GM12878 (cell line): Measurements from ENCODE around the gene HMOX2. TPM values are rescaled to one million over a fixed set of nuclear protein-coding genes. Genes with fewer than 3 reads are reported as not detected.

ENCODE experiments used
- ATAC-seq: fragments of 200-7000 bp; cut with Tn5 transposase; 3 replicates; pipeline ENCODE4 v1.9.1; 2020; ENCODE audit warnings: mild to moderate bottlenecking, moderate library complexity
- BruUV-seq: library from RNA; stranded (reverse); fragments of 400-500 nt; replicated peaks from 2 replicates; lab custom pipeline; 2021; lab: Mats Ljungman, UMichigan
- CTCF ChIA-PET: fragments of 300-600 bp; sonication (Branson Sonifier 250); formaldehyde crosslinking; extraction: SDS; loops from one replicate; lab custom pipeline; 2021; ENCODE audit warnings: inconsistent platforms; lab: Yijun Ruan, JAX
- POLR2A ChIA-PET: fragments of 350-600 bp; formaldehyde crosslinking; extraction: SDS; loops from one replicate; lab custom pipeline; 2021; ENCODE audit warnings: inconsistent platforms; lab: Charles Lee
- RAD21 ChIA-PET: fragments of 300-600 bp; sonication (Branson Sonifier 250); formaldehyde crosslinking; loops from one replicate; lab custom pipeline; 2023; ENCODE audit warnings: antibody characterized with exemption; ENCODE audit not compliant: unreplicated experiment; lab: Charles Lee
- SMC1A ChIA-PET: fragments of 300-600 bp; sonication (Branson Sonifier 250); formaldehyde crosslinking; loops from one replicate; lab custom pipeline; 2023; ENCODE audit not compliant: unreplicated experiment, uncharacterized antibody; lab: Charles Lee
- DNase-seq: peaks from one replicate; pipeline ENCODE4 v3.0.0-alpha.2; 2011; ENCODE audit warnings: low read depth, low spot score
- FAIRE-seq: peaks from 3 replicates; lab custom pipeline; 2011; peaks lifted over from hg19 to GRCh38; lab: Jason Lieb, UNC
- H2AFZ ChIP-seq: 2 replicates; pipeline ENCODE4 v1.6.0; 2011; ENCODE audit warnings: low read depth, low read length, control low read depth; ENCODE audit not compliant: control insufficient read depth
- H3K27ac ChIP-seq: 2 replicates; pipeline ENCODE4 v1.5.1; 2011; ENCODE audit warnings: control low read depth; ENCODE audit not compliant: control insufficient read depth, insufficient read depth
- H3K27me3 ChIP-seq, 2 experiments: replicated peaks in 1 of 2; 2 replicates each; pipeline versions ENCODE4 v1.6.0 to v1.6.1; 2011; ENCODE audit warnings: low read length in 1 of 2; ENCODE audit not compliant: control insufficient read depth in 2 of 2, insufficient read depth in 2 of 2
- H3K36me3 ChIP-seq, 2 experiments: 2 replicates each; pipeline ENCODE4 v1.5.1; 2011; ENCODE audit warnings: low read length in 1 of 2; ENCODE audit not compliant: control insufficient read depth in 2 of 2, insufficient read depth in 2 of 2
- H3K4me1 ChIP-seq: 2 replicates; pipeline ENCODE4 v1.6.1; 2011; ENCODE audit warnings: mild to moderate bottlenecking, low read length, moderate library complexity, mixed read lengths; ENCODE audit not compliant: control insufficient read depth, insufficient read depth
- H3K4me2 ChIP-seq: 2 replicates; pipeline ENCODE4 v1.6.0; 2011; ENCODE audit warnings: control low read depth; ENCODE audit not compliant: control insufficient read depth, insufficient read depth
- H3K4me3 ChIP-seq: fragments of 200-600 bp; sonication (generic); 2 replicates; pipeline ENCODE4 v1.5.1; 2016
- H3K79me2 ChIP-seq: 2 replicates; pipeline ENCODE4 v1.6.0; 2011; ENCODE audit warnings: low read length; ENCODE audit not compliant: control insufficient read depth, insufficient read depth
- H3K9ac ChIP-seq: 2 replicates; pipeline ENCODE4 v1.8.0; 2011; ENCODE audit warnings: low read length, control low read depth, mixed read lengths; ENCODE audit not compliant: control insufficient read depth, insufficient read depth
- H3K9me3 ChIP-seq: replicated peaks from 3 replicates; pipeline ENCODE4 v1.5.1; 2011; ENCODE audit warnings: mild to moderate bottlenecking, low read length; ENCODE audit not compliant: control insufficient read depth, insufficient read depth
- H4K20me1 ChIP-seq: 2 replicates; pipeline ENCODE4 v1.6.0; 2011; ENCODE audit not compliant: control insufficient read depth, insufficient read depth
- BCLAF1 ChIP-seq: fragments of 450-650 bp; IDR thresholded peaks from 2 replicates; pipeline ENCODE4 v1.6.1; 2017; ENCODE audit warnings: antibody characterized with exemption, mild to moderate bottlenecking, moderate library complexity
- DPF2 ChIP-seq: fragments of 450-650 bp; IDR thresholded peaks from 2 replicates; pipeline ENCODE4 v1.6.1; 2017; ENCODE audit warnings: mild to moderate bottlenecking
- HSF1 ChIP-seq: fragments of 150-350 bp; IDR thresholded peaks from 2 replicates; pipeline ENCODE4 v1.6.1; 2014; ENCODE audit warnings: mild to moderate bottlenecking, low read depth, low read length
- MTA3 ChIP-seq: IDR thresholded peaks from 2 replicates; pipeline ENCODE4 v1.6.1; 2012; ENCODE audit warnings: low read length, inconsistent platforms, borderline replicate concordance
- PAX5 ChIP-seq: IDR thresholded peaks from 2 replicates; pipeline ENCODE4 v1.6.1; 2011; ENCODE audit warnings: low read depth, low read length, borderline replicate concordance
- PKNOX1 ChIP-seq: fragments of 450-650 bp; IDR thresholded peaks from 2 replicates; pipeline ENCODE4 v1.6.1; 2016; ENCODE audit warnings: mild to moderate bottlenecking
- POLR2A ChIP-seq: IDR thresholded peaks from 2 replicates; pipeline ENCODE4 v1.6.1; 2011; ENCODE audit warnings: low read depth, mild to moderate bottlenecking, low read length
- POLR2AphosphoS2 ChIP-seq: IDR thresholded peaks from 2 replicates; pipeline ENCODE4 v1.6.1; 2011; ENCODE audit warnings: low read depth, mild to moderate bottlenecking, low read length, improper control_type of control experiment, moderate library complexity
- SKIL ChIP-seq: fragments of 450-650 bp; IDR thresholded peaks from 2 replicates; pipeline ENCODE4 v1.6.1; 2017; ENCODE audit warnings: mild to moderate bottlenecking, low read depth, inconsistent platforms; ENCODE audit not compliant: poor library complexity, severe bottlenecking
- SUZ12 ChIP-seq: fragments of 200-600 bp; sonication (generic); IDR thresholded peaks from one replicate; pipeline ENCODE4 v1.6.1; 2018; ENCODE audit warnings: antibody characterized with exemption, mild to moderate bottlenecking; ENCODE audit not compliant: unreplicated experiment
- TAF1 ChIP-seq: IDR thresholded peaks from 2 replicates; pipeline ENCODE4 v1.6.1; 2011; ENCODE audit warnings: mild to moderate bottlenecking, low read depth, low read length, borderline replicate concordance
- USF1 ChIP-seq: IDR thresholded peaks from 2 replicates; pipeline ENCODE4 v1.6.1; 2011; ENCODE audit warnings: borderline replicate concordance, low read depth, mild to moderate bottlenecking, moderate library complexity, mixed read lengths, low read length; ENCODE audit not compliant: insufficient read depth; ENCODE audit errors: extremely low read length
- WGBS: methylation state at CpG from one replicate; pipeline ENCODE4 v1.1.6; 2016; ENCODE audit warnings: low lambda C conversion rate; ENCODE audit not compliant: insufficient replicate concordance, insufficient coverage; ENCODE audit errors: missing lambda C conversion rate; 5-methylcytosine and 5-hydroxymethylcytosine counted together
- in situ Hi-C: fragments of 300-500 bp; cut with MboI; formaldehyde crosslinking; loops from 9 replicates; pipeline ENCODE4 v1.14.3; 2018; ENCODE audit warnings: mixed read lengths
- intact Hi-C: fragments of 100-400 bp; cut with micrococcal nuclease; formaldehyde crosslinking; loops from one replicate; pipeline ENCODE4 v1.14.2; 2022; ENCODE audit not compliant: unreplicated experiment
- polyA plus RNA-seq, 11 experiments: library from polyadenylated mRNA; depleted of rRNA in 4 of 11; unstranded in 6 of 11; stranded (reverse) in 5 of 11; fragments of >200 nt; fragmentation: Nextera tagmentation in 4 of 11; fragmentation: Illumina TruSeq in 1 of 11; extraction: Ambion mirVana in 4 of 11; extraction: Trizol in 1 of 11; gene quantifications; 1 replicate in 1 of 11; 2 replicates in 10 of 11; pipeline versions ENCODE4 v1.2.1 to v1.2.3, GENCODE V29; 2011 to 2016; ENCODE audit warnings: inconsistent platforms in 2 of 11, missing spikeins in 2 of 11, low read depth in 1 of 11
- total RNA-seq, 4 experiments: library from RNA; depleted of rRNA in 3 of 4; stranded (reverse); fragments of >200 nt in 3 of 4; fragmentation: Illumina TruSeq in 1 of 4; extraction: Trizol in 1 of 4; gene quantifications; 2 replicates each; pipeline versions ENCODE4 v1.2.1 to v1.2.3, GENCODE V29; 2013 to 2021

The HMOX2 gene
- total and polyA plus RNA-seq, 10 of the 15 experiments (the other 5 are each of a cell fraction or from before 2014, with no cell fraction given), result 26.4 to 111 (median 57.8) TPM

GRCh38 chr16:4538350-4539235, 62.4 kb downstream of the HMOX2 start, which contains the start of gene CDIP1:
Gene CDIP1, minus strand, starts transcription at chr16:4538773. Its CDS starts 24,643 bp downstream, at chr16:4514130.
- BruUV-seq, result no TSS peak
- Histone ChIP-seq H3K9ac (peak within 1 kb of the TSS; percentile 60), H3K4me1 (peaks cover 11% of the 10 kb centered on the region), H3K4me2 (peak within 1 kb of the TSS; percentile 36), H3K9me3 (peaks cover 12% of the 10 kb centered on the region), H2AFZ (peak within 1 kb of the TSS; percentile 91), H3K4me3 (peak within 1 kb of the TSS; percentile 70), H3K36me3 (no peaks in the 10 kb centered on the region), H4K20me1 (no peaks in the 10 kb centered on the region), H3K27ac (peak within 1 kb of the TSS; percentile 13; the same call in 1 of the 2 replicates), H3K27me3 (no peaks in the 10 kb centered on the region; a peak in 1 of 4 replicates), H3K79me2 (peaks cover 18% of the 10 kb centered on the region)
- FAIRE-seq (peak; percentile 94), DNase-seq (peak; percentile 82), ATAC-seq (peak; percentile 92)
- WGBS, result 25% methylated on average over 40 of the region's 67 CpGs
- RAD21 ChIA-PET, result interaction anchor here (0.5 to 1.2 kb wide), 5 partner anchors 10 to 81 kb away, joined by 3 to 5 read pairs (median 3); no protein-coding TSS in a partner anchor
- SMC1A ChIA-PET, result interaction anchor here (1.0 to 1.7 kb wide), 3 partner anchors 10 to 78 kb away, joined by 3 to 8 read pairs (median 5); no protein-coding TSS in a partner anchor
- in situ Hi-C loops (loop anchor here (10.0 kb wide), 1 partner anchor 56 kb away; no protein-coding TSS in a partner anchor), intact Hi-C loops (no loop called here)
- CTCF ChIA-PET, result interaction anchor here (1.2 to 2.7 kb wide), 6 partner anchors 10 to 86 kb away, joined by 5 to 8 read pairs (median 7); partner anchors contain the start of gene MGRN1
- POLR2A ChIA-PET, result interaction anchor here (0.6 to 1.7 kb wide), 3 partner anchors 14 to 78 kb away, joined by 3 to 9 read pairs (median 4); no protein-coding TSS in a partner anchor
- TF ChIP-seq BCLAF1 (no peak), SKIL (no peak), SUZ12 (no peak), PKNOX1 (peak; percentile 40; the same call in 1 of the 2 replicates), USF1 (peak; percentile 99), DPF2 (peak; percentile 67; the same call in 1 of the 2 replicates), HSF1 (no peak), TAF1 (peak; percentile 51; the same call in 1 of the 2 replicates), POLR2AphosphoS2 (peak; percentile 79; the same call in 1 of the 2 replicates), PAX5 (peak; percentile 59; the same call in 1 of the 2 replicates), MTA3 (no peak), POLR2A (peak; percentile 99)
